ENCODE data around the gene ZNF839.
A peak's percentile ranks its signal among the peaks of the same experiment; 100 is the strongest.
"Not testable (repeated sequence)": the region's sequence is repeated elsewhere in the genome, so short reads cannot be mapped to it uniquely, and the experiment has no call there.

Gene ZNF839

DNA sequence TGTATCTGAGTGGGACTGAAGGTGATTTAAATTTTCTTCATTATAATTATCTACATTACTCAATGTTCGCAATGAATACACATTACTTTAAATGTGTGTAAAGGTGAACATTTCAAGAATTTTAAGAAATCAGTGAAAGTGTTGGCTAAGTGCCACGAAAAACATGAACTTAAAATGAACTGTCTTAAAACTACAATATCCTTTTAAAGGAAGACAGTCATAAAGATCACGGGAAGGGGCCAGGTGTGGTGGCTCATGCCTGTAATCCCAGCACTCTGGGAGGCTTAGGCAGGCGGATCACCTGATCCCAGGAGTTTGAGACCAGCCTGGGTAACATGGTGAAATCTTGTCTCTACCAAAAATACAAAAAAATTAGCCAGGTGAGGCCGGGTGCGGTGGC is 25.8 kb upstream of the ZNF839 start:
- no peak for TF ChIP-seq NFRKB (IDR thresholded peaks at IDR 0.05)
- no peak for TF ChIP-seq FOXK2 (IDR thresholded peaks at IDR 0.05)
- no peak for TF ChIP-seq ARNT (IDR thresholded peaks at IDR 0.05)
- no peak for TF ChIP-seq HDGF (IDR thresholded peaks at IDR 0.05; ENCODE audit: borderline replicate concordance)
- TF ChIP-seq, protein P1, sequence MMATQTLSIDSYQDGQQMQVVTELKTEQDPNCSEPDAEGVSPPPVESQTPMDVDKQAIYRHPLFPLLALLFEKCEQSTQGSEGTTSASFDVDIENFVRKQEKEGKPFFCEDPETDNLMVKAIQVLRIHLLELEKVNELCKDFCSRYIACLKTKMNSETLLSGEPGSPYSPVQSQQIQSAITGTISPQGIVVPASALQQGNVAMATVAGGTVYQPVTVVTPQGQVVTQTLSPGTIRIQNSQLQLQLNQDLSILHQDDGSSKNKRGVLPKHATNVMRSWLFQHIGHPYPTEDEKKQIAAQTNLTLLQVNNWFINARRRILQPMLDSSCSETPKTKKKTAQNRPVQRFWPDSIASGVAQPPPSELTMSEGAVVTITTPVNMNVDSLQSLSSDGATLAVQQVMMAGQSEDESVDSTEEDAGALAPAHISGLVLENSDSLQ (IDR thresholded peaks at IDR 0.05) = no peak
- TF ChIP-seq L3MBTL2 (conservative IDR thresholded peaks at IDR 0.05) = no peak
- TF ChIP-seq BHLHE40 (IDR thresholded peaks at IDR 0.05; ENCODE audit: borderline replicate concordance) = no peak
- no peak for TF ChIP-seq FOXM1 (IDR thresholded peaks at IDR 0.05; ENCODE audit: borderline replicate concordance)
- ChIA-PET POLR2A (no interaction called here), CTCF (no interaction called here)

DNA sequence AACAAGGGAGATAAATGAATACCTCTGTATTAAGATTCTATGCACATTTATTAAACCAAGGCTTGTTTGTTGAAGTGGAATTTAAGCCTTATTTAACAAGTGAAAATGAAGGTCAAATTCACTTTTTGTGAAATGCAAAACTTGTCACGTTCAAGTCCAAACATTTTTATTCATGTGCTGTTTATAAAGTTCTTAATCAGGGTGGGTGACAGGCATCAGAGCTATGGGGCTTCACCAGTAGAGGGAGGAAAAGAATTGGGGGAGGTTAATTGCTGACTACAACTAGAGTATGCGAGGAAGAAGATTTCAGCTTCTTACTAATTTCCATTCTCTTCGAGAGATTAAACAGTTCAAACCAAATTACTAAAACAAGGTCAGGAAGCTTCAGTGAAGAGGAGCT is 24.3 kb upstream of the ZNF839 start:
- ChIA-PET POLR2A (interaction anchor here (1.0 to 1.1 kb wide), 2 partner anchors 20 to 32 kb away, joined by 4 read pairs; no protein-coding TSS in a partner anchor), CTCF (interaction anchor here (0.6 to 1.9 kb wide), 2 partner anchors 19 to 29 kb away, joined by 5 to 10 read pairs; no protein-coding TSS in a partner anchor)
- TF ChIP-seq, protein P1 (IDR thresholded peaks at IDR 0.05) = peak; percentile 76
- TF ChIP-seq FOXK2 (IDR thresholded peaks at IDR 0.05) = no peak
- no peak for TF ChIP-seq FOXA1 (IDR thresholded peaks at IDR 0.05)
- no peak for TF ChIP-seq CTBP1 (IDR thresholded peaks at IDR 0.05; ENCODE audit: borderline replicate concordance)
- no peak for TF ChIP-seq ARNT (IDR thresholded peaks at IDR 0.05)
- TF ChIP-seq HDGF (IDR thresholded peaks at IDR 0.05; ENCODE audit: borderline replicate concordance) = no peak
- TF ChIP-seq L3MBTL2 (conservative IDR thresholded peaks at IDR 0.05) = no peak
- no peak for TF ChIP-seq SUZ12 (IDR thresholded peaks at IDR 0.05)
- DNase-seq (ENCODE audit: extremely low spot score) = peak; percentile 29

More for the DNA sequence above, 25.8 kb upstream of the ZNF839 start:
- no peak for DNase-seq (ENCODE audit: extremely low spot score)

DNA sequence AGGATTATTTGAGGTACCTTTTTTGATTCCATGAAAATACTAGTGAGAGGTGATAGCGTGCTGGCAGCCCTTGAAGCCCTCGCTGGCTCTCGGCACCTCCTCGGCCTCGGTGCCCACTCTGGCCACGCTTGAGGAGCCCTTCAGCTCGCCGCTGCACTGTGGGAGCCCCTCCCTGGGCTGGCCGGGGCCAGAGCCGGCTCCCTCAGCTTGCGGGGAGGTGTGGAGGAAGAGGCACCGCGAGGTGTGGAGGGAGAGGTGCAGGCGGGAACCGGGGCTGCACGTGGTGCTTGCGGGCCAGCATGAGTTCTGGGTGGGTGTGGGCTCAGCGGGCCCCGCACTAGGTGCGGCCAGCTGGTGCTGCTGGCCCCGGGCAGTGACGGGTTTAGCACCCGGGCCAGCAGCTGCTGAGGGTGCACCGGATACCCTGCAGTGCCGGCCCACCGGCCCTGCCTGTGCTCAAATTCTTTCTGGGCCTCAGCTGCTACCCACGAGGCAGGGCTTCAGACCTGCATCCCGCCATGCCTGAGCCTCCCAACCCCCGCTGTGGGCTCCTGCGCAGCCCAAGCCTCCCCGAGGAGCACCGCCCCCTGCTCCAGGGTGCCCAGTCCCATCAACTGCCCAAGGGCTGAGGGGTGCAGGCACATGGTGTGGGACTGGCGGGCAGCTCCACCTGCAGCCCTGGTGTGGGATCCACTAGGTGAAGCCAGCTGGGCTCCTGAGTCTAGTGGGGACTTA is 21.9 kb upstream of the ZNF839 start:
- DNase-seq (ENCODE audit: extremely low spot score) = no peak
- CTCF ChIA-PET = no interaction called here
- POLR2A ChIA-PET = interaction anchor here (1.1 kb wide), 1 partner anchor 20 kb away, joined by 5 read pairs; no protein-coding TSS in a partner anchor
- TF ChIP-seq L3MBTL2 (conservative IDR thresholded peaks at IDR 0.05) (no peak), TARDBP (IDR thresholded peaks at IDR 0.05) (no peak), FOXM1 (IDR thresholded peaks at IDR 0.05; ENCODE audit: borderline replicate concordance) (no peak), LEF1 (IDR thresholded peaks at IDR 0.05; ENCODE audit: borderline replicate concordance) (no peak), SP1 (IDR thresholded peaks at IDR 0.05) (no peak), FOXA1 (IDR thresholded peaks at IDR 0.05) (no peak), CTBP1 (IDR thresholded peaks at IDR 0.05; ENCODE audit: borderline replicate concordance) (no peak), ELF4 (IDR thresholded peaks at IDR 0.05) (no peak), HDGF (IDR thresholded peaks at IDR 0.05; ENCODE audit: borderline replicate concordance) (no peak), BHLHE40 (IDR thresholded peaks at IDR 0.05; ENCODE audit: borderline replicate concordance) (no peak), ZNF384 (IDR thresholded peaks at IDR 0.05) (no peak), FOXK2 (IDR thresholded peaks at IDR 0.05) (no peak)

DNA sequence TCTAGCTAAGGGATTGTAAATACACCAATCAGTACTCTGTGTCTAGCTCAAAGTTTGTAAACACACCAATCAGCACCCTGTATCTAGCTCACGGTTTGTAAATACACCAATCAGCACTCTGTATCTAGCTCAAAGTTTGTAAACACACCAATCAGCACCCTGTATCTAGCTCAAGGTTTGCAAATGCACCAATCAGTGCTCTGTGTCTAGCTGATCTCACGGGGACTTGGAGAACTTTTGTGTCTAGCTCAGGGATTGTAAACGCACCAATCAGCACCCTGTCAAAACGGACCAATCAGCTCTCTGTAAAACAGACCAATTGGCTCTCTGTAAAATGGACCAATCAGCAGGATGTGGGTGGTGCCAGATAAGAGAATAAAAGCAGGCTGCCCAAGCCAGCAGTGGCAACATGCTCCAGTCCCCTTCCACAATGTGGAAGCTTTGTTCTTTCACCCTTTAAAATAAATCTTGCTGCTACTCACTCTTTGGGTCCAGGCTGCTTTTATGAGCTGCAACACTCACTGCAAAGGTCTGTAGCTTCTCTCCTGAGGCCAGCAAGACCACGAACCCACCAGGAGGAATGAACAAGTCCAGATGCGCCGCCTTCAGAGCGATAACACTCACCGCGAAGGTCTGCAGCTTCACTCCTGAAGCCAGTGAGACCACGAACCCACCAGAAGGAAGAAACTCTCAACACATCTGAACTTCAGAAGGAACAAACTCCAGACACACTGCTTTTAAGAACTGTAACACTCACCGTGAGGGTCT is 21.1 kb upstream of the ZNF839 start:
- DNase-seq (ENCODE audit: extremely low spot score); CTCF ChIA-PET: not testable (repeated sequence)
- POLR2A ChIA-PET = interaction anchor here (1.1 kb wide), 1 partner anchor 19 kb away, joined by 5 read pairs; no protein-coding TSS in a partner anchor

DNA sequence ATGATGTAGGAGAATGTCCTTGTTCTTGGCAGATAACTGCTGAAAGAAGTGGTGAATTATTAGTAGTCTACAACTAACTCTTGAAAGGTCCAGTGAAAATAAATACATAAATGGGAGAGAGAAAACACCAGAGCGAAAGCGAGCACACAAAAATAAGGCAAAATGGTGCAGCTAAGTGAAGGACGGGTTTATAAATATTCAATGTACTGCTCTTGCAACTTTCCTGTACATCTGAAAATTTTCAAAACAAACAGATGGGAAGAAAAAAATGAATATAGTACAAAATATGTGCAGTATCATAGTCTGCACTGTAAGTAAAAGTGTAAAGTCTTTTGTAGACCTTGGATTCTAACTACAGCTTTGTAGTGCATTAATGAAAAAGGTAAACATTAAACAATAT is 15.9 kb upstream of the ZNF839 start:
- ChIA-PET CTCF (interaction anchor here (1.8 kb wide), 1 partner anchor 11 kb away, joined by 11 read pairs; no protein-coding TSS in a partner anchor), POLR2A (no interaction called here)
- DNase-seq (ENCODE audit: extremely low spot score) = no peak
- TF ChIP-seq ZNF384 (IDR thresholded peaks at IDR 0.05) (no peak), CTBP1 (IDR thresholded peaks at IDR 0.05; ENCODE audit: borderline replicate concordance) (no peak), FOXK2 (IDR thresholded peaks at IDR 0.05) (no peak), FOXA1 (IDR thresholded peaks at IDR 0.05) (no peak), L3MBTL2 (conservative IDR thresholded peaks at IDR 0.05) (no peak), LEF1 (IDR thresholded peaks at IDR 0.05; ENCODE audit: borderline replicate concordance) (no peak), TARDBP (IDR thresholded peaks at IDR 0.05) (no peak), ELF4 (IDR thresholded peaks at IDR 0.05) (no peak), SP1 (IDR thresholded peaks at IDR 0.05) (no peak), NFRKB (IDR thresholded peaks at IDR 0.05) (no peak), BHLHE40 (IDR thresholded peaks at IDR 0.05; ENCODE audit: borderline replicate concordance) (no peak), FOXM1 (IDR thresholded peaks at IDR 0.05; ENCODE audit: borderline replicate concordance) (no peak)

DNA sequence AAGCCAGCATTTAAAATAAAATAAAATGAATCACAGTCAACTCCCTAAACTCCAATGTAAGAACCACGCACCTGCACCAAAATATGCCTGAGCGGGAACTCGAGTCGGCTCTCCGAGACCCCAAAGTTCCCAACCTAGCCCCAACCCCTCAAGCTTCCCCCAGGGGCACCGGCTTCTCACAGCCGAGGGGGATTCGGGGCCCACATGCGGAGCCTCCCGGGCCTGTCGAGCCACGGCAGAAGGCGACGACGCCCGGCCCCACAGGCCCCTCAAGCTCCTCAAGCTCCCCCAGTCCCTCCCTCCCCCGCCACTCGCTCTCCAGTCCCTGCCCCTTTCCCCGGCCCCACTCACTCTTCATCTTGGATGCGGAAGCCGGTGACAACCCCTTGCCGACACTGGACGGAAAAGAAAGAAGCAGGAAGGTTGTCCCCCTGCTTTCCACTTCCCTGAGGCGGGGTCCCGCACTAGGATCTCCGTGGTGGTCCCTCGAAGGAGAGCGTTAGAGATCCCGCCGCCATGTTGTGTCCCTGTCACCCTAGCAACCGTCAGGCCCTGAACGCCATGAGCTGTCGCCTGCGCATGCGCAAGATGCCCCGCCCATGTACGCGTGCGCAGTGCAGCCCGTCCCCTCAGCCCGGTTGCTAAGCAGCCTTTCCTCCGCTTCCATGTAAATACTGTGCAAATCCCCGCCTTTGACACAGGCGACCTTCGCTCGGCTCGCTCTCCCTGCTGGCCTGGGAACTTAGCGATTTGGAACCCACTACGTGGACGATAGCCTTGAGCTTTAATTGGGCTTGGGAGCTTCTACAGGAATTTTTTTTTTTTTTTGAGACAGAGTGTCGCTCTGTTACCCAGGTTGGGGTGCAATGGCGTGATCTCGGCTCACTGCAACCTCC is 14.7 kb upstream of the ZNF839 start, which contains the start of gene MOK:
MOK (minus strand) TSS at position 554 of the 896 bp plus-strand sequence; CDS start at position 358, 196 bp downstream.
- CTCF ChIA-PET = interaction anchor here (1.4 to 1.8 kb wide), 2 partner anchors 9 to 13 kb away, joined by 4 to 11 read pairs; no protein-coding TSS in a partner anchor
- TF ChIP-seq L3MBTL2 (conservative IDR thresholded peaks at IDR 0.05) (0 out of 2 replicates have a peak, but pooled peaks have one; percentile 29), BHLHE40 (IDR thresholded peaks at IDR 0.05; ENCODE audit: borderline replicate concordance) (no peak), ELF4 (IDR thresholded peaks at IDR 0.05) (no peak)
- POLR2A ChIA-PET = interaction anchor here (0.8 to 1.9 kb wide), 3 partner anchors 9 to 15 kb away, joined by 3 to 8 read pairs (median 4); no protein-coding TSS in a partner anchor
- DNase-seq (ENCODE audit: extremely low spot score) = peak; percentile 99

Data from HEK293T (cell line).